Erythroblast (primary cell): ENCODE results near the gene ECM1.

Experiments
- GATA1 ChIP-seq: IDR thresholded peaks from 2 replicates; pipeline ENCODE4 v1.6.1; 2011; ENCODE audit warnings: low read depth, mild to moderate bottlenecking, control low read depth, low read length, moderate library complexity
- POLR2A ChIP-seq: IDR thresholded peaks from 2 replicates; pipeline ENCODE4 v1.6.1; 2011; ENCODE audit warnings: mild to moderate bottlenecking, low read length

DNA sequence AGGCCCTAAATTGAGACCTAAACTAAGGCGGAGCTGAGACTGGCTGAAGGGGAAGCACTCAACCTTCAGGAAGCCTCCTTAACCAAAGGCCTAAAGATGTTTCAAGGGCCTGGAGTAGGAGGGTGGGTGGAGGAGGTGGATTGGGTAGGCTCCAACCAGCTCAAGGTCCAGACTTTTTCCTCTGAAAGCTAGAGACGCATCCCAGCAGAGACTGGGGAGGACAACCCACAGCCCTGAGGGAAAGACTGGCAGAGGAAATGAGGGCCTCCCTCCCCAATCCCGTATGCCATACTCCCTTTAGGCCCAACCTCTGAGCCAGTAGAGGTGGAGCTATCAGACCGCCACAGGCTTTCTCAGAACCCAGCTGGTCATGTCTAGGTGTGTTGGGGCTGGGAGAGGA lies 1.1 kb downstream of the ECM1 start:
- TF ChIP-seq POLR2A (no peak), GATA1 (no peak)
